ENCODE data around the gene THEM4. TPM values are rescaled to one million over a fixed set of nuclear protein-coding genes. Genes with fewer than 3 reads are reported as not detected.
"Not testable (repeated sequence)": the region's sequence is repeated elsewhere in the genome, so short reads cannot be mapped to it uniquely, and the experiment has no call there.

THEM4 gene
- total and polyA plus RNA-seq, 10 donors: 10.1 to 46.3 (median 15.5) TPM

- intact Hi-C loops (cut with DNase I; ENCODE audit: low total_unique reads): no loop called here
- 93 to 97% (median 95%) methylated on average over 2 of the region's 2 CpGs for WGBS, 5 donors
- TF ChIP-seq CTCF (IDR thresholded peaks at IDR 0.05 in 8 of 11, conservative IDR thresholded peaks at IDR 0.05 in 3 of 11): no peak
- TF ChIP-seq POLR2A (IDR thresholded peaks at IDR 0.05): no peak
- TF ChIP-seq POLR2AphosphoS5 (IDR thresholded peaks at IDR 0.05): no peak
Measured at GRCh38 chr1:151882466-151882865, 26.8 kb downstream of the THEM4 start.

GRCh38 chr1:151881479-151881878 lies 27.8 kb downstream of the THEM4 start:
- intact Hi-C loops (cut with DNase I; ENCODE audit: low total_unique reads): no loop called here
- Histone ChIP-seq H3K36me3 (peaks cover 0 to 19% (median 0%) of the 10 kb centered on the region in 6 donors), H3K27me3 (replicated peaks in 1 of 7) (no peaks in the 10 kb centered on the region), H3K9me3 (no peaks in the 10 kb centered on the region), H3K4me3 (no peak overlapping the region), H3K27ac (no peak overlapping the region), H3K4me1 (peaks cover 0 to 3% (median 0%) of the 10 kb centered on the region in 6 donors)
- DNase-seq: no peak
- WGBS, 5 donors: 47 to 64% (median 49%) methylated on average over 2 of the region's 2 CpGs
- no peak for TF ChIP-seq POLR2A (IDR thresholded peaks at IDR 0.05)
- TF ChIP-seq POLR2AphosphoS5 (IDR thresholded peaks at IDR 0.05): no peak
- no peak for TF ChIP-seq CTCF (IDR thresholded peaks at IDR 0.05 in 8 of 11, conservative IDR thresholded peaks at IDR 0.05 in 3 of 11)

More at GRCh38 chr1:151882466-151882865, 26.8 kb downstream of the THEM4 start:
- no peak for DNase-seq
- Histone ChIP-seq H3K4me1 (peaks cover 0 to 3% (median 0%) of the 10 kb centered on the region in 6 donors), H3K27ac (no peak overlapping the region), H3K9me3 (peaks cover 0 to 4% (median 0%) of the 10 kb centered on the region in 8 donors), H3K36me3 (peaks cover 0 to 23% (median under 1%) of the 10 kb centered on the region in 6 donors), H3K4me3 (no peak overlapping the region), H3K27me3 (replicated peaks in 1 of 7) (no peaks in the 10 kb centered on the region)

- Histone ChIP-seq H3K36me3 (peaks cover 0 to 30% (median 4%) of the 10 kb centered on the region in 6 donors), H3K27me3 (replicated peaks in 1 of 7) (no peaks in the 10 kb centered on the region), H3K4me3 (no peak overlapping the region), H3K9me3 (no peaks in the 10 kb centered on the region), H3K4me1 (no peaks in the 10 kb centered on the region), H3K27ac (no peak overlapping the region)
- TF ChIP-seq CTCF (IDR thresholded peaks at IDR 0.05 in 8 of 11, conservative IDR thresholded peaks at IDR 0.05 in 3 of 11): no peak
- TF ChIP-seq POLR2A (IDR thresholded peaks at IDR 0.05): no peak
- no peak for TF ChIP-seq POLR2AphosphoS5 (IDR thresholded peaks at IDR 0.05)
- DNase-seq: no peak
- intact Hi-C loops (cut with DNase I; ENCODE audit: low total_unique reads): no loop called here
- WGBS, 5 donors: 84 to 95% (median 90%) methylated on average over 1 of the region's 1 CpG
Measured at GRCh38 chr1:151875419-151876097, 33.8 kb downstream of the THEM4 start.

- H3K27ac ChIP-seq; H3K4me3 ChIP-seq; intact Hi-C loops (cut with DNase I; ENCODE audit: low total_unique reads); H3K27me3 ChIP-seq (replicated peaks in 1 of 7); DNase-seq; H3K9me3 ChIP-seq; H3K4me1 ChIP-seq: not testable (repeated sequence)
- 51 to 59% (median 56%) methylated on average over 8 to 9 of the region's 9 CpGs for whole genome bisulfite sequencing, 5 donors
- H3K36me3 ChIP-seq: peaks cover 0 to 28% (median 4%) of the 10 kb centered on the region in 6 donors
Measured at GRCh38 chr1:151872776-151873175, 36.5 kb downstream of the THEM4 start.
